ENCODE measurements around the gene RIGI. TPM values are rescaled to one million over a fixed set of nuclear protein-coding genes. Genes with fewer than 3 reads are reported as not detected.

The RIGI gene
- total and polyA plus RNA-seq, 9 of the 15 experiments (the other 6 are each of a cell fraction or from before 2014, with no cell fraction given) = 0.27 to 1.1 (median 0.54) TPM

DNA sequence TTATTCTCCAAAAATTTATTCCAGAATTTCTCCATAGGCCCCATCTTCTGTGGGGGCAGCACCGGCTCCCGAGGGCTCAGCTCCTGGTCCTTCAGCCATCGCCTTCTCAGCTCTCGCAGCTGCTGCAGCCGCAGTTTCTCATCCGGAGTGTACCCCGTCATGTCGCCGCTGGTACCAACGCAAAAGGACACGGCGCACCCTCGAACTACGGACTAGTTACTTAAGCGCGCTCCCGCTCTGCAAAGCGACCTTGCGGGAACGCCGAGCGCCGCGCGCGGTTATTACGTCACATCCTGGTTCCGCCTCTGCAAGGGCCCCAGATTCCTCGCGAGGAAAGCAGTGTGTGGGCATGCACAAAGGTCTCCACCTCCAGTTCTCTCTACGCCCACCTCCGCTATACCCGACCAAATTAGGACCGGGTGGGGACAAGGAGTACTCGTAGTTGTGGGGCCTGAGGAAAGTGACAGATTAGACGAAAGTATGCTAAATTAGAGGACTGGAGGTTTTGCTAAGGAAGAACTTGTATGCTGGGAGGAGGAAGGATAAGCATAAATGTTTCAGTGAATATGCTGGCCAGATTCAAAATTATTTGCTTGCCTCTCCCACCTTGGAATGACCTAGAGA is 47.0 kb upstream of the RIGI start, which contains the start of gene NDUFB6 (continued):
- TF ChIP-seq, protein P1, sequence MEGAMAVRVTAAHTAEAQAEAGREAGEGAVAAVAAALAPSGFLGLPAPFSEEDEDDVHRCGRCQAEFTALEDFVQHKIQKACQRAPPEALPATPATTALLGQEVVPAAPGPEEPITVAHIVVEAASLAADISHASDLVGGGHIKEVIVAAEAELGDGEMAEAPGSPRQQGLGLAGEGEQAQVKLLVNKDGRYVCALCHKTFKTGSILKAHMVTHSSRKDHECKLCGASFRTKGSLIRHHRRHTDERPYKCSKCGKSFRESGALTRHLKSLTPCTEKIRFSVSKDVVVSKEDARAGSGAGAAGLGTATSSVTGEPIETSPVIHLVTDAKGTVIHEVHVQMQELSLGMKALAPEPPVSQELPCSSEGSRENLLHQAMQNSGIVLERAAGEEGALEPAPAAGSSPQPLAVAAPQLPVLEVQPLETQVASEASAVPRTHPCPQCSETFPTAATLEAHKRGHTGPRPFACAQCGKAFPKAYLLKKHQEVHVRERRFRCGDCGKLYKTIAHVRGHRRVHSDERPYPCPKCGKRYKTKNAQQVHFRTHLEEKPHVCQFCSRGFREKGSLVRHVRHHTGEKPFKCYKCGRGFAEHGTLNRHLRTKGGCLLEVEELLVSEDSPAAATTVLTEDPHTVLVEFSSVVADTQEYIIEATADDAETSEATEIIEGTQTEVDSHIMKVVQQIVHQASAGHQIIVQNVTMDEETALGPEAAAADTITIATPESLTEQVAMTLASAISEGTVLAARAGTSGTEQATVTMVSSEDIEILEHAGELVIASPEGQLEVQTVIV (CRISPR knock-in tag; IDR thresholded peaks at IDR 0.05; ENCODE audit: borderline replicate concordance) = no peak
- TF ChIP-seq, protein P2, sequence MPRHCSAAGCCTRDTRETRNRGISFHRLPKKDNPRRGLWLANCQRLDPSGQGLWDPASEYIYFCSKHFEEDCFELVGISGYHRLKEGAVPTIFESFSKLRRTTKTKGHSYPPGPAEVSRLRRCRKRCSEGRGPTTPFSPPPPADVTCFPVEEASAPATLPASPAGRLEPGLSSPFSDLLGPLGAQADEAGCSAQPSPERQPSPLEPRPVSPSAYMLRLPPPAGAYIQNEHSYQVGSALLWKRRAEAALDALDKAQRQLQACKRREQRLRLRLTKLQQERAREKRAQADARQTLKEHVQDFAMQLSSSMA (CRISPR knock-in tag; IDR thresholded peaks at IDR 0.05) = no peak
- TF ChIP-seq, protein P3, sequence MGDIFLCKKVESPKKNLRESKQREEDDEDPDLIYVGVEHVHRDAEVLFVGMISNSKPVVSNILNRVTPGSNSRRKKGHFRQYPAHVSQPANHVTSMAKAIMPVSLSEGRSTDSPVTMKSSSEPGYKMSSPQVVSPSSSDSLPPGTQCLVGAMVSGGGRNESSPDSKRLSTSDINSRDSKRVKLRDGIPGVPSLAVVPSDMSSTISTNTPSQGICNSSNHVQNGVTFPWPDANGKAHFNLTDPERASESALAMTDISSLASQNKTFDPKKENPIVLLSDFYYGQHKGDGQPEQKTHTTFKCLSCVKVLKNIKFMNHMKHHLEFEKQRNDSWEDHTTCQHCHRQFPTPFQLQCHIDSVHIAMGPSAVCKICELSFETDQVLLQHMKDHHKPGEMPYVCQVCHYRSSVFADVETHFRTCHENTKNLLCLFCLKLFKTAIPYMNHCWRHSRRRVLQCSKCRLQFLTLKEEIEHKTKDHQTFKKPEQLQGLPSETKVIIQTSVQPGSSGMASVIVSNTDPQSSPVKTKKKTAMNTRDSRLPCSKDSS (IDR thresholded peaks at IDR 0.05; ENCODE audit: low read depth, partially characterized antibody) = no peak
- TF ChIP-seq RFX5 (IDR thresholded peaks at IDR 0.05; ENCODE audit: low read depth, low read length) = no peak
- TF ChIP-seq RHOXF2B (CRISPR knock-in tag; conservative IDR thresholded peaks at IDR 0.05) = no peak
- no peak for TF ChIP-seq PRMT5 (CRISPR knock-in tag; IDR thresholded peaks at IDR 0.05)
- TF ChIP-seq MECOM (CRISPR knock-in tag; IDR thresholded peaks at IDR 0.05) = no peak
- no peak for TF ChIP-seq ARID1B (IDR thresholded peaks at IDR 0.05)
- no peak for TF ChIP-seq TRIM24 (IDR thresholded peaks at IDR 0.05)
- TF ChIP-seq, protein P4, sequence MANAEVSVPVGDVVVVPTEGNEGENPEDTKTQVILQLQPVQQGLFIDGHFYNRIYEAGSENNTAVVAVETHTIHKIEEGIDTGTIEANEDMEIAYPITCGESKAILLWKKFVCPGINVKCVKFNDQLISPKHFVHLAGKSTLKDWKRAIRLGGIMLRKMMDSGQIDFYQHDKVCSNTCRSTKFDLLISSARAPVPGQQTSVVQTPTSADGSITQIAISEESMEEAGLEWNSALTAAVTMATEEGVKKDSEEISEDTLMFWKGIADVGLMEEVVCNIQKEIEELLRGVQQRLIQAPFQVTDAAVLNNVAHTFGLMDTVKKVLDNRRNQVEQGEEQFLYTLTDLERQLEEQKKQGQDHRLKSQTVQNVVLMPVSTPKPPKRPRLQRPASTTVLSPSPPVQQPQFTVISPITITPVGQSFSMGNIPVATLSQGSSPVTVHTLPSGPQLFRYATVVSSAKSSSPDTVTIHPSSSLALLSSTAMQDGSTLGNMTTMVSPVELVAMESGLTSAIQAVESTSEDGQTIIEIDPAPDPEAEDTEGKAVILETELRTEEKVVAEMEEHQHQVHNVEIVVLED (CRISPR knock-in tag; IDR thresholded peaks at IDR 0.05) = peak; percentile 43
- peak; percentile 76; the same call in 1 of the 2 replicates for TF ChIP-seq PHF8 (IDR thresholded peaks at IDR 0.05; ENCODE audit: borderline replicate concordance, low read length)
- TF ChIP-seq TAF9B (IDR thresholded peaks at IDR 0.05; ENCODE audit: partially characterized antibody) = peak; percentile 58
- TF ChIP-seq GATAD2A (IDR thresholded peaks at IDR 0.05) = no peak
- no peak for TF ChIP-seq OTX1 (CRISPR knock-in tag; IDR thresholded peaks at IDR 0.05)
- TF ChIP-seq ZNF124 (CRISPR knock-in tag; IDR thresholded peaks at IDR 0.05) = no peak
- TF ChIP-seq, protein P5, sequence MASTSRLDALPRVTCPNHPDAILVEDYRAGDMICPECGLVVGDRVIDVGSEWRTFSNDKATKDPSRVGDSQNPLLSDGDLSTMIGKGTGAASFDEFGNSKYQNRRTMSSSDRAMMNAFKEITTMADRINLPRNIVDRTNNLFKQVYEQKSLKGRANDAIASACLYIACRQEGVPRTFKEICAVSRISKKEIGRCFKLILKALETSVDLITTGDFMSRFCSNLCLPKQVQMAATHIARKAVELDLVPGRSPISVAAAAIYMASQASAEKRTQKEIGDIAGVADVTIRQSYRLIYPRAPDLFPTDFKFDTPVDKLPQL (IDR thresholded peaks at IDR 0.05; ENCODE audit: extremely low read depth, insufficient read length) = no peak
- peak in 1 of 2 experiments; percentile 14; a peak in 1 of 4 replicates for TF ChIP-seq CSDE1 (IDR thresholded peaks at IDR 0.05)
- TF ChIP-seq, protein P6, sequence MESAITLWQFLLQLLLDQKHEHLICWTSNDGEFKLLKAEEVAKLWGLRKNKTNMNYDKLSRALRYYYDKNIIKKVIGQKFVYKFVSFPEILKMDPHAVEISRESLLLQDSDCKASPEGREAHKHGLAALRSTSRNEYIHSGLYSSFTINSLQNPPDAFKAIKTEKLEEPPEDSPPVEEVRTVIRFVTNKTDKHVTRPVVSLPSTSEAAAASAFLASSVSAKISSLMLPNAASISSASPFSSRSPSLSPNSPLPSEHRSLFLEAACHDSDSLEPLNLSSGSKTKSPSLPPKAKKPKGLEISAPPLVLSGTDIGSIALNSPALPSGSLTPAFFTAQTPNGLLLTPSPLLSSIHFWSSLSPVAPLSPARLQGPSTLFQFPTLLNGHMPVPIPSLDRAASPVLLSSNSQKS (CRISPR knock-in tag; IDR thresholded peaks at IDR 0.05) = no peak
- TF ChIP-seq MYNN (IDR thresholded peaks at IDR 0.05) = no peak
- TF ChIP-seq MYNN (CRISPR knock-in tag; IDR thresholded peaks at IDR 0.05) = no peak
- no peak for TF ChIP-seq MTA2 (IDR thresholded peaks at IDR 0.05; ENCODE audit: low read depth)
